NT2/D1 (cell line): ENCODE data around the gene GDF7.

Experiments used
- SUZ12 ChIP-seq: IDR thresholded peaks from 2 replicates; pipeline ENCODE4 v1.6.1; 2011; ENCODE audit not compliant: insufficient read length, insufficient read depth; ENCODE audit errors: extremely low read depth
- YY1 ChIP-seq: IDR thresholded peaks from 2 replicates; pipeline ENCODE4 v1.6.1; 2011; ENCODE audit not compliant: insufficient read length, insufficient read depth
- ZNF274 ChIP-seq: IDR thresholded peaks from 2 replicates; pipeline ENCODE4 v1.6.1; 2011; ENCODE audit warnings: mild to moderate bottlenecking, low read depth, low read length

DNA sequence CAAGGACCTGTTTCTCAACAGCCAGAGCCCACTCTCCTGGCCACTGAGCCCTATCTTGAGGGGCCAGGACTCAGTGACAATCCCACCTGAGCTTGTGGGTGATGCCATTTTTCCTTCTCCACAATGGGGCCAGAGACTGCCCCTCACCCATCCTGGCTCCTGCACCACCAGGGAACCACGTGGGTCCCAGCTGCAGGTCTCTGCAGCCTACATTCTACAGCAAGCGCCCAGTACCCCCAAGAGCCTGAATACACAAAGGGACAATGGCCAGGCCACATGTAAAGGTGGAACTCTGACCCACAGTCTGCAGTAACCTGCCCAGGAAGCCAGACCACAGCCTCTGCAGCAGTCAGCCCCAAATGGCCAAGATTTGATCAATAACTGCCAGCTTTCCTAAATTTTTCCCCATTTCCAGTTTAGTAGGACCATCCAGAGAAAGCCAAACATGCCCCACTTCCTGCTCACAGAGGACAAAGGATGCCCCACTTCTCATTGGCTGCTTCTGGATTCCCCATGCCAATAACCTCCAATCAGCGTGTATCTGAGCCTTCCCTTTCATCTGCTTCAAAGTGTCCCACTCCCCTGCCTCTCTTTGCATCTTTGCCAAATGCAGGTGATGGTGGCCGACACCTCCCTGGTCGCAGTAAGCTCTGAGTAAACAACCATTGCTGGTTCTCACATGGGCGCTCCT lies 35.2 kb upstream of the GDF7 start:
- TF ChIP-seq ZNF274 (no peak), YY1 (no peak), SUZ12 (no peak)
